Caco-2 (cell line): ENCODE results near the gene ORAI3. TPM values are rescaled to one million over a fixed set of nuclear protein-coding genes. Genes with fewer than 3 reads are reported as not detected.

Experiments used
- BruUV-seq: library from RNA; stranded (reverse); fragments of 400-500 nt; replicated peaks from 2 replicates; lab custom pipeline; 2021; lab: Mats Ljungman, UMichigan
- CTCF ChIA-PET: fragments of 300-600 bp; sonication (Branson Sonifier 250); formaldehyde crosslinking; loops from one replicate; lab custom pipeline; 2022; ENCODE audit warnings: antibody characterized with exemption; lab: Charles Lee
- POLR2A ChIA-PET: fragments of 300-600 bp; sonication (Branson Sonifier 250); formaldehyde crosslinking; loops from one replicate; lab custom pipeline; 2022; ENCODE audit warnings: antibody characterized with exemption; lab: Charles Lee
- DNase-seq, 2 experiments: peaks; one replicate each; pipeline versions ENCODE4 v3.0.0 to v3.0.0-alpha.2; 2020 to 2022
- H3K27me3 ChIP-seq: replicated peaks from 2 replicates; pipeline ENCODE4 v1.6.0; 2011; ENCODE audit warnings: low read length; ENCODE audit not compliant: control insufficient read depth, insufficient read depth
- H3K36me3 ChIP-seq: 2 replicates; pipeline ENCODE4 v1.5.1; 2011; ENCODE audit warnings: low read length; ENCODE audit not compliant: control insufficient read depth, insufficient read depth
- H3K4me1 ChIP-seq: fragments of 250-450 bp; sonication (Bioruptor Pico); 2 replicates; pipeline ENCODE4 v1.5.1; 2020; ENCODE audit warnings: mild to moderate bottlenecking
- H3K4me3 ChIP-seq: 2 replicates; pipeline ENCODE4 v1.5.1; 2011; ENCODE audit warnings: low read depth, mild to moderate bottlenecking, control low read depth, low read length
- H3K9me3 ChIP-seq: fragments of 250-450 bp; sonication (Bioruptor Pico); 2 replicates; pipeline ENCODE4 v1.5.1; 2020; ENCODE audit warnings: mild to moderate bottlenecking, moderate library complexity
- H3K27ac Mint-ChIP-seq: one replicate; pipeline ENCODE4 v1.8.0; 2022; ENCODE audit warnings: mixed read lengths; ENCODE audit not compliant: unreplicated experiment
- H3K27me3 Mint-ChIP-seq: one replicate; pipeline ENCODE4 v1.8.0; 2022; ENCODE audit warnings: mixed read lengths; ENCODE audit not compliant: insufficient read depth, unreplicated experiment
- H3K36me3 Mint-ChIP-seq: one replicate; pipeline ENCODE4 v1.8.0; 2022; ENCODE audit warnings: mild to moderate bottlenecking, mixed read lengths; ENCODE audit not compliant: insufficient read depth, unreplicated experiment
- H3K4me1 Mint-ChIP-seq: one replicate; pipeline ENCODE4 v1.8.0; 2022; ENCODE audit warnings: low read depth, mixed read lengths; ENCODE audit not compliant: unreplicated experiment
- H3K4me3 Mint-ChIP-seq: one replicate; pipeline ENCODE4 v1.8.0; 2022; ENCODE audit warnings: mild to moderate bottlenecking, moderate library complexity, mixed read lengths; ENCODE audit not compliant: unreplicated experiment
- H3K9me3 Mint-ChIP-seq: one replicate; pipeline ENCODE4 v1.8.0; 2022; ENCODE audit warnings: mixed read lengths; ENCODE audit not compliant: unreplicated experiment
- CTCF ChIP-seq, 2 experiments: fragments of 200-600 bp in 1 of 2; IDR thresholded peaks; 1 replicate in 1 of 2; 2 replicates in 1 of 2; pipeline versions ENCODE4 v1.5.1 to v1.8.0; 2011 to 2022; ENCODE audit warnings: antibody characterized with exemption in 1 of 2, control low read depth in 1 of 2, inconsistent platforms in 1 of 2, low read depth in 1 of 2, low read length in 1 of 2, mild to moderate bottlenecking in 1 of 2, moderate library complexity in 1 of 2; ENCODE audit not compliant: insufficient read depth in 1 of 2, severe bottlenecking in 1 of 2, unreplicated experiment in 1 of 2
- intact Hi-C: fragments of 100-400 bp; cut with micrococcal nuclease; formaldehyde crosslinking; loops from one replicate; pipeline ENCODE4 v1.10.0; 2022; ENCODE audit not compliant: unreplicated experiment
- total RNA-seq: library from RNA; stranded (reverse); gene quantifications from 2 replicates; pipeline ENCODE4 v1.2.3, GENCODE V29; 2022

Gene ORAI3
- total RNA-seq, 1 experiment from 2014 or later = 4.7 TPM

- no peaks in the 10 kb centered on the region for H3K9me3 Mint-ChIP-seq
- CTCF ChIA-PET = no interaction called here
- H3K4me3 Mint-ChIP-seq = no peak overlapping the region
- DNase-seq = no peak
- H3K36me3 ChIP-seq = no peaks in the 10 kb centered on the region
- peaks cover 18% of the 10 kb centered on the region for H3K36me3 Mint-ChIP-seq
- no peaks in the 10 kb centered on the region for H3K27me3 ChIP-seq
- no TSS peak for BruUV-seq
- H3K4me1 ChIP-seq = no peaks in the 10 kb centered on the region
- no peaks in the 10 kb centered on the region for H3K4me1 Mint-ChIP-seq
- intact Hi-C loops = no loop called here
- POLR2A ChIA-PET = no interaction called here
- H3K27ac Mint-ChIP-seq = no peak overlapping the region
- H3K27me3 Mint-ChIP-seq = no peaks in the 10 kb centered on the region
- no peak overlapping the region for H3K4me3 ChIP-seq
- TF ChIP-seq CTCF (IDR thresholded peaks at IDR 0.05; ENCODE audit: insufficient read depth in 1 of 2, low read depth in 1 of 2, low read length in 1 of 2, severe bottlenecking in 1 of 2, unreplicated experiment in 1 of 2) = no peak
- H3K9me3 ChIP-seq = no peaks in the 10 kb centered on the region
These were observed 30.3 kb upstream of the ORAI3 start for GRCh38 chr16:30918614-30919013.

- H3K27me3 ChIP-seq = no peaks in the 10 kb centered on the region
- no peak for TF ChIP-seq CTCF (IDR thresholded peaks at IDR 0.05; ENCODE audit: insufficient read depth in 1 of 2, low read depth in 1 of 2, low read length in 1 of 2, severe bottlenecking in 1 of 2, unreplicated experiment in 1 of 2)
- no peaks in the 10 kb centered on the region for H3K9me3 ChIP-seq
- BruUV-seq = no TSS peak
- H3K4me3 ChIP-seq = no peak overlapping the region
- no peak for DNase-seq
- no peaks in the 10 kb centered on the region for H3K4me1 ChIP-seq
- ChIA-PET POLR2A (no interaction called here), CTCF (no interaction called here)
- Mint-ChIP-seq H3K27ac (peak overlapping the region; percentile 77), H3K27me3 (no peaks in the 10 kb centered on the region), H3K4me3 (peak overlapping the region; percentile 100), H3K9me3 (no peaks in the 10 kb centered on the region), H3K4me1 (no peaks in the 10 kb centered on the region), H3K36me3 (peaks cover 18% of the 10 kb centered on the region)
- no peaks in the 10 kb centered on the region for H3K36me3 ChIP-seq
- intact Hi-C loops = loop anchor here (1.0 to 10.0 kb wide), 3 partner anchors 77 to 266 kb away; partner anchors contain the start of genes FBRS, PHKG2 and PRR14
These were observed 28.0 kb upstream of the ORAI3 start for GRCh38 chr16:30920891-30921290.

GRCh38 chr16:30921459-30921747 lies 27.5 kb upstream of the ORAI3 start:
- Histone ChIP-seq H3K4me3 (peak overlapping the region; percentile 6; the same call in 1 of the 2 replicates), H3K27me3 (no peaks in the 10 kb centered on the region), H3K4me1 (no peaks in the 10 kb centered on the region), H3K36me3 (no peaks in the 10 kb centered on the region), H3K9me3 (no peaks in the 10 kb centered on the region)
- TF ChIP-seq CTCF (IDR thresholded peaks at IDR 0.05; ENCODE audit: insufficient read depth in 1 of 2, low read depth in 1 of 2, low read length in 1 of 2, severe bottlenecking in 1 of 2, unreplicated experiment in 1 of 2) = no peak
- CTCF ChIA-PET = no interaction called here
- no peak for DNase-seq
- Mint-ChIP-seq H3K4me3 (peak overlapping the region; percentile 100), H3K27ac (peak overlapping the region; percentile 100), H3K36me3 (peaks cover 18% of the 10 kb centered on the region), H3K4me1 (no peaks in the 10 kb centered on the region), H3K9me3 (no peaks in the 10 kb centered on the region), H3K27me3 (no peaks in the 10 kb centered on the region)
- no TSS peak for BruUV-seq
- intact Hi-C loops = loop anchor here (1.0 to 10.0 kb wide), 3 partner anchors 77 to 267 kb away; partner anchors contain the start of genes FBRS, PHKG2 and PRR14
- POLR2A ChIA-PET = no interaction called here
